C4-2B (cell line): ENCODE data around the gene NFIA.

Experiments used
- H3K27ac ChIP-seq: fragments of 450-650 bp; 2 replicates; pipeline ENCODE4 v1.5.1; 2017
- ZFX ChIP-seq: fragments of 450-650 bp; IDR thresholded peaks from 2 replicates; pipeline ENCODE4 v1.6.1; 2017
- TF ChIP-seq, protein P1 (sequence below): fragments of 450-650 bp; conservative IDR thresholded peaks from 2 replicates; pipeline ENCODE4 v1.5.1; 2017; ENCODE audit warnings: mild to moderate bottlenecking

The NFIA gene

DNA sequence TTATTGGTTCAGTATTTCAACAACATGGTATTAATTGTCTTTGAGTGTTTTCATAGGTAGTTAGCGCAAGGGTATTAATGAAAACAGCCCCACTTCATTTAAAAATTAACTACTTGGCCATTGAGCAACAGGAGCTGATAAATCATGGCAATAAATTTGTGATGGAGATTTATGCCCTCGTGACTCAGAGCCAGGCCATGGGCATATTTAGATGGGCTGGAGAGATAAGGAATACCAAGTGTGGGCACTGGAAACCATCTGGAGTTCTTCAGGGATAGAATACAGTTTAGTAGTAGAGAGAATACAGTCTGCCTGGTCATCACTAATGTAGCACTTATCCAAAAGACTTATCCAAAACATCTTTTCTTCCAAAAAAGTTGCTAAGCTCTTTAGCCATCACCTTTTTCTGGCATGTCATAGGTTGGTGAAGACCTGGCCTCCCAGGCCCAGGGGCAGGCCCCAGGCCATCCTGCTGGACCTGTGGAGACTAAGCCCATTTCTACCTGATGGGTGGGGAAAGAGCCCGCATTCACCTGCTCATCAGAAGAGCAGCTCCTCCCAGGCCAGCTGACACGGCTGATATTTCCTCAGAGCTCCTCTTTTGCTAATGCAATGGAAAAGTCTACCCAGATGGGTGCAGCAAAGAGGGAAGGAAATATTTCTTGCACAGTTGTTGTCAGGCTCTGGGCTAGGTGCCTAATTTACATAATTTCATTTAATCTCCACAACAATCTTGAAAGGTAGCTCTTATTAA lies 404.6 kb downstream of the NFIA start:
- TF ChIP-seq, protein P1, sequence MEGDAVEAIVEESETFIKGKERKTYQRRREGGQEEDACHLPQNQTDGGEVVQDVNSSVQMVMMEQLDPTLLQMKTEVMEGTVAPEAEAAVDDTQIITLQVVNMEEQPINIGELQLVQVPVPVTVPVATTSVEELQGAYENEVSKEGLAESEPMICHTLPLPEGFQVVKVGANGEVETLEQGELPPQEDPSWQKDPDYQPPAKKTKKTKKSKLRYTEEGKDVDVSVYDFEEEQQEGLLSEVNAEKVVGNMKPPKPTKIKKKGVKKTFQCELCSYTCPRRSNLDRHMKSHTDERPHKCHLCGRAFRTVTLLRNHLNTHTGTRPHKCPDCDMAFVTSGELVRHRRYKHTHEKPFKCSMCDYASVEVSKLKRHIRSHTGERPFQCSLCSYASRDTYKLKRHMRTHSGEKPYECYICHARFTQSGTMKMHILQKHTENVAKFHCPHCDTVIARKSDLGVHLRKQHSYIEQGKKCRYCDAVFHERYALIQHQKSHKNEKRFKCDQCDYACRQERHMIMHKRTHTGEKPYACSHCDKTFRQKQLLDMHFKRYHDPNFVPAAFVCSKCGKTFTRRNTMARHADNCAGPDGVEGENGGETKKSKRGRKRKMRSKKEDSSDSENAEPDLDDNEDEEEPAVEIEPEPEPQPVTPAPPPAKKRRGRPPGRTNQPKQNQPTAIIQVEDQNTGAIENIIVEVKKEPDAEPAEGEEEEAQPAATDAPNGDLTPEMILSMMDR: no peak
- TF ChIP-seq ZFX: no peak
- no peak overlapping the region for H3K27ac ChIP-seq

DNA sequence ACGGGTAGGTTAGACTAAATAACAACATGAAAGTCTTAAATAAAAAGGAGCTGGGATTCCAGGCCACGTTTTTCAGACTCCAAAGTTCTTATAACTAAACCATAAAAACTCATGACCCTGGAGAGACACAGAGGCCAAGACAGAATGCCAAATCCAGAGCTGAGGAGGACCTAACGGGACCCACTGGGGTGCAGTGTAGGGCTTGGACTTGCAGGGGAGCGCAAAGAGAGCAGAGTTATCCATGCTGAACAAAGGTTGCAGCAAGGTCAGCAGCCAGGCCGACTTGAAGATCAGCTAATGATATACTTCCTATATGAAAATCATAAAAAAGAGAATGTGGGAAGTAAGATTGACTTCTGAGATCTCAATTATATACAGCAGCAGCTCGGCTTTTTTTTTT lies 405.4 kb downstream of the NFIA start:
- TF ChIP-seq, protein P1: no peak
- no peak for TF ChIP-seq ZFX
- H3K27ac ChIP-seq: no peak overlapping the region

- TF ChIP-seq, protein P1: no peak
- no peak for TF ChIP-seq ZFX
- no peak overlapping the region for H3K27ac ChIP-seq
Observed at GRCh38 chr1:61490924-61491323, 408.6 kb downstream of the NFIA start.

DNA sequence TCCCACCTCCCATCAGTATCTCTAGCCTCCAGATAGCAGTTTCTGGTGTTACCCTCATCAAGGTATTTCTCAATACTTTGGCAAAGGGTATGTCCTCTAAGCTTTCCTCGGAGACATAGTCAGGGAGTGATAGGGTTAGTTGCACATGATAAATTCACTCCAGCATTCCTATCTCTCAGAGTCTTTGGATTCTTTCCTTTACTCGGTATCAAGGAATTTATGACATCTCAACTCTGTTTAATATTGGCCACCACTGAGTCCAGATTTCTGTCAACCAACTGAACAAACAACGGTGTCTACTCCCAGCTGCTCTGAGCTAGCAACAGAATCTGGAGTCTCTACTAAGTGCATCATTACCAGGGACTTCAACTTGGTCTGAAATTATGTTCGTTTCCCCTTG lies 409.1 kb downstream of the NFIA start:
- H3K27ac ChIP-seq: no peak overlapping the region
- no peak for TF ChIP-seq ZFX
- TF ChIP-seq, protein P1: no peak

DNA sequence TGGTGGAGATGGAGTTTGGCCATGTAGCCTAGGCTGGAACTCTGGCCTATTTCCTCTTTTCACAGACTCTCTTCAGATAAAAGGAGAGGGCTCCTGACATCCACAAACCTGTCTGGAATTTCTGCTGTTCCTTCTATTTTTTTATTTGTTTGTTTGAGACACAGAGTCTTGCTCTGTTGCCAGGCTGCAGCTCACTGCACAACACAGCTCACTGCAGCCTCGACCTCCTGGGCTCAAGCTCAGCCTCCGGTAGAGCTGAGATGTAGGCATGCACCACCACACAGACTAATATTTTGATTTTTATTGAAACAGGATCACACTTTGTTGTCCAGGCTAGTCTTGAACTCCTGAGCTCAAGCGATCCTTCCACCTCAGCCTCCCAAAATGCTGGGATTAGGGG lies 411.6 kb downstream of the NFIA start:
- no peak overlapping the region for H3K27ac ChIP-seq
- TF ChIP-seq, protein P1: no peak
- TF ChIP-seq ZFX: no peak

- TF ChIP-seq ZFX: no peak
- TF ChIP-seq, protein P1: no peak
- no peak overlapping the region for H3K27ac ChIP-seq
Observed at GRCh38 chr1:61496501-61496900, 414.1 kb downstream of the NFIA start.

DNA sequence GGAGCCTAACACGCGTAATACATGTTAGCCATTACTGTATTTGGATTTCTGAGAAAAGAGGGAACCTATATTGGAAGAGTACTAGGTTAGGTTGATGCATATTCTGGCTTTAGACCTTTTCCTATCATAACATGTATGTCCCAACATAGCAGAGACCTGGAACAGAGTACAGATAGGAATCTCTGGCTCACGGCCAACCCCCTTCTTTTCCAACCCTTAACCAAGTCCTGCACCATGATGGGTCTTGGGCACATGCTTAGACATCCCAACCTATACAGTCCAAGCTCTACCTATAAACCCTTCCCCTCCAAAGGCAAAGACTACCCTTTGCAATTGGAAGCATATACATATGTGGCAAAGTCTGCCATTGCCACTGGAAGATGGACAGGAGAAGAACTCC lies 414.7 kb downstream of the NFIA start:
- no peak for TF ChIP-seq ZFX
- TF ChIP-seq, protein P1: no peak
- no peak overlapping the region for H3K27ac ChIP-seq
